GM18867 (cell line): ENCODE data around the gene PLEKHH1.
"Not testable (repeated sequence)": the region's sequence is repeated elsewhere in the genome, so short reads cannot be mapped to it uniquely, and the experiment has no call there.

Experiments
- ATAC-seq: cut with Tn5 transposase; IDR thresholded peaks from one replicate; pipeline ENCODE4 v1.9.1; 2021; ENCODE audit warnings: mild to moderate bottlenecking, moderate library complexity; ENCODE audit not compliant: unreplicated experiment

Gene PLEKHH1

GRCh38 chr14:67529947-67530935 is 2.8 kb upstream of the PLEKHH1 start:
- no peak for ATAC-seq

- no peak for ATAC-seq
Observed at GRCh38 chr14:67532606-67532997, 488 bp upstream of the PLEKHH1 start.

GRCh38 chr14:67533754-67534085 is 630 bp downstream of the PLEKHH1 start:
- ATAC-seq, result no peak

GRCh38 chr14:67536087-67536486 is 3.0 kb downstream of the PLEKHH1 start:
- no peak for ATAC-seq

- ATAC-seq, result no peak
Observed at GRCh38 chr14:67537736-67538135, 4.6 kb downstream of the PLEKHH1 start.

GRCh38 chr14:67538501-67538900 is 5.4 kb downstream of the PLEKHH1 start:
- no peak for ATAC-seq

- no peak for ATAC-seq
Observed at GRCh38 chr14:67539116-67539515, 6.0 kb downstream of the PLEKHH1 start.

GRCh38 chr14:67541448-67542387 is 8.6 kb downstream of the PLEKHH1 start:
- no peak for ATAC-seq

GRCh38 chr14:67542620-67543019 is 9.5 kb downstream of the PLEKHH1 start:
- not testable (repeated sequence) for ATAC-seq

GRCh38 chr14:67544590-67544989 is 11.5 kb downstream of the PLEKHH1 start:
- no peak for ATAC-seq

- ATAC-seq, result no peak
Observed at GRCh38 chr14:67547224-67547780, 14.2 kb downstream of the PLEKHH1 start.

- no peak for ATAC-seq
Observed at GRCh38 chr14:67549734-67550133, 16.6 kb downstream of the PLEKHH1 start.

- no peak for ATAC-seq
Observed at GRCh38 chr14:67551123-67551522, 18.0 kb downstream of the PLEKHH1 start.

- no peak for ATAC-seq
Observed at GRCh38 chr14:67551940-67552339, 18.9 kb downstream of the PLEKHH1 start.

GRCh38 chr14:67553547-67553946 is 20.5 kb downstream of the PLEKHH1 start:
- no peak for ATAC-seq

GRCh38 chr14:67554341-67554740 is 21.3 kb downstream of the PLEKHH1 start:
- ATAC-seq, result no peak

- ATAC-seq, result no peak
Observed at GRCh38 chr14:67555518-67556090, 22.5 kb downstream of the PLEKHH1 start.

- ATAC-seq, result no peak
Observed at GRCh38 chr14:67556671-67557070, 23.6 kb downstream of the PLEKHH1 start.

- no peak for ATAC-seq
Observed at GRCh38 chr14:67557118-67557517, 24.0 kb downstream of the PLEKHH1 start.

GRCh38 chr14:67557656-67558055 is 24.6 kb downstream of the PLEKHH1 start:
- no peak for ATAC-seq

GRCh38 chr14:67559639-67560038 is 26.5 kb downstream of the PLEKHH1 start:
- ATAC-seq, result no peak
